Measurements from ENCODE around the gene EMC1.

GRCh38 chr1:19197845-19198244, 53.5 kb downstream of the EMC1 start:
- TF ChIP-seq CTCF (IDR thresholded peaks at IDR 0.05) = no peak
- no peak for TF ChIP-seq POLR2A (IDR thresholded peaks at IDR 0.05)
- no peak for TF ChIP-seq POLR2AphosphoS5 (IDR thresholded peaks at IDR 0.05)

Measured in breast epithelium (tissue), 3 donors.